NCI-H128 (cell line): ENCODE results near the gene SPATS2.

Experiments used
- DNase-seq: peaks from one replicate; lab custom pipeline; 2025; ENCODE audit not compliant: unreplicated experiment; lab: John Stamatoyannopoulos, UW

SPATS2 gene

GRCh38 chr12:49552014-49552413 is 184.8 kb downstream of the SPATS2 start:
- no peak for DNase-seq

GRCh38 chr12:49552425-49552824 is 185.2 kb downstream of the SPATS2 start:
- no peak for DNase-seq

- no peak for DNase-seq
Measured at GRCh38 chr12:49552899-49553298, 185.6 kb downstream of the SPATS2 start.

GRCh38 chr12:49553512-49554088 is 186.3 kb downstream of the SPATS2 start:
- peak; percentile 42 for DNase-seq

- DNase-seq = no peak
Measured at GRCh38 chr12:49554266-49554665, 187.0 kb downstream of the SPATS2 start.

GRCh38 chr12:49555631-49556390 is 188.5 kb downstream of the SPATS2 start:
- DNase-seq = no peak

GRCh38 chr12:49556391-49557186 is 189.3 kb downstream of the SPATS2 start:
- no peak for DNase-seq

- DNase-seq = no peak
Measured at GRCh38 chr12:49557187-49557916, 190.1 kb downstream of the SPATS2 start.

GRCh38 chr12:49557917-49558215 is 190.6 kb downstream of the SPATS2 start:
- DNase-seq = no peak

GRCh38 chr12:49558526-49558925 is 191.3 kb downstream of the SPATS2 start:
- no peak for DNase-seq

- DNase-seq = no peak
Measured at GRCh38 chr12:49559011-49559675, 191.9 kb downstream of the SPATS2 start.

- DNase-seq = no peak
Measured at GRCh38 chr12:49560695-49561094, 193.4 kb downstream of the SPATS2 start.

GRCh38 chr12:49562233-49562632 is 195.0 kb downstream of the SPATS2 start:
- DNase-seq = no peak

- no peak for DNase-seq
Measured at GRCh38 chr12:49562831-49563230, 195.6 kb downstream of the SPATS2 start.

GRCh38 chr12:49563951-49564685 is 196.9 kb downstream of the SPATS2 start:
- DNase-seq = no peak

- no peak for DNase-seq
Measured at GRCh38 chr12:49564686-49565405, 197.6 kb downstream of the SPATS2 start.

- DNase-seq = no peak
Measured at GRCh38 chr12:49565406-49566265, 198.4 kb downstream of the SPATS2 start.

- no peak for DNase-seq
Measured at GRCh38 chr12:49566361-49566760, 199.1 kb downstream of the SPATS2 start.

GRCh38 chr12:49567302-49567610 is 200.0 kb downstream of the SPATS2 start:
- no peak for DNase-seq
